Measurements from ENCODE around the gene NCK1.

Gene NCK1

GRCh38 chr3:136861890-136862616, at the start of gene NCK1:
Gene NCK1 (plus strand): TSS chr3:136862208. CDS start chr3:136928002, 65,794 bp downstream.
- DNase-seq (ENCODE audit: low read depth in 2 of 2) = peak; percentile 94 to 97

GRCh38 chr3:136817448-136817847, 44.6 kb upstream of the NCK1 start:
- DNase-seq (ENCODE audit: low read depth in 2 of 2) = no peak

DNA sequence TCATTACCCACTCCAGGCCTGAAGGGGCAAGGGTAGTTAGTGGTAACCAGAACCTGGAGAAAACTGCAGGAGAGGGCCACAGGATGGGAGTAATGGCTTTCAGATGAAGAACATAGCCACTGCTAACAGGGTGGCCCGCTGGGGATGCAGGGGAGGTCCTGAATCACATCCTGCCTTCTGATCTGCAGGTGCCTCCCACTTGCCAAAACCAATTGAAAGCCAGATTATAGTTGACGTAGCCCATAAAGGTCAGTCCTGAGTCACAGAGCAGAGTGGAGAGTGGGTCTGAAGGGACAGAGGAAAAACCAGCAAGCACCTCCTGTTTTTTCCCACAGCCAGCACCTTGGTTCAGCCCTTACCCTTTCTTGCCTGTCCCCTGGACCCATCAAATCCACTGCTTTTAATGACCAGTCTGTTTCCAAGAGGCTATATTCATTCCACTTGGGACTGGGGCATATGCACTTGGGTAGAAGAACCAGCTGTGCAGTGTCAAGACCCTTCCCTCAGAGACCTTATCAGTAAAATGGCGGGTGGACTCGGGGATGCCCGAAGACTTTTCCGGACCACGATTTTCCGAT, 43.7 kb upstream of the NCK1 start:
- DNase-seq (ENCODE audit: low read depth in 2 of 2) = peak; percentile 43 to 52

- DNase-seq (ENCODE audit: low read depth in 2 of 2) = peak; percentile 35 to 36
Observed at GRCh38 chr3:136818769-136819391, 43.1 kb upstream of the NCK1 start, which contains the start of gene SLC35G2. Gene SLC35G2 (plus strand): TSS chr3:136819126. CDS start chr3:136854461, 35,335 bp downstream.

- DNase-seq (ENCODE audit: low read depth in 2 of 2) = peak in 1 of 2 donors; percentile 2
Observed at GRCh38 chr3:136819392-136819730, 42.6 kb upstream of the NCK1 start.

GRCh38 chr3:136819731-136820679, 42.0 kb upstream of the NCK1 start:
- peak; percentile 12 to 14 for DNase-seq (ENCODE audit: low read depth in 2 of 2)

DNA sequence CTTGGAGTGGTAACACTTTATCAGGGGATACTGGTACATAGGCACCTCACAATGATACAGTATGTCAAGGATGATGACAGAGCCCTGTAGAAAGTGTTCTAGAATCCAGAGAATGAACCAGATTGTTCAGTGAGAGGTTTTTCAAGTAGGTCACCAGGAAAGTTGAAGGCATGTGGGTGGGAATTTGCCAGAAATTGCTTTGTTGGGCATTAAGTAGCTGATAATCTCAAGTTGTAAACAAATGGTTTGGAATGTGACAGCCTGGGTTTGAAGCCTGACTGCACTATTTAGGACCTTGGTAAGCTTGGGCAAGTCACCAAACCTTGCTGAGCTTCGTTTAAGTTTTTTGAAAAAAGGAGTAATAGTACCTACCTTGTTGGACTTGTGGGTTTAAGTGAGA, 30.5 kb upstream of the NCK1 start:
- DNase-seq (ENCODE audit: low read depth in 2 of 2) = no peak

DNA sequence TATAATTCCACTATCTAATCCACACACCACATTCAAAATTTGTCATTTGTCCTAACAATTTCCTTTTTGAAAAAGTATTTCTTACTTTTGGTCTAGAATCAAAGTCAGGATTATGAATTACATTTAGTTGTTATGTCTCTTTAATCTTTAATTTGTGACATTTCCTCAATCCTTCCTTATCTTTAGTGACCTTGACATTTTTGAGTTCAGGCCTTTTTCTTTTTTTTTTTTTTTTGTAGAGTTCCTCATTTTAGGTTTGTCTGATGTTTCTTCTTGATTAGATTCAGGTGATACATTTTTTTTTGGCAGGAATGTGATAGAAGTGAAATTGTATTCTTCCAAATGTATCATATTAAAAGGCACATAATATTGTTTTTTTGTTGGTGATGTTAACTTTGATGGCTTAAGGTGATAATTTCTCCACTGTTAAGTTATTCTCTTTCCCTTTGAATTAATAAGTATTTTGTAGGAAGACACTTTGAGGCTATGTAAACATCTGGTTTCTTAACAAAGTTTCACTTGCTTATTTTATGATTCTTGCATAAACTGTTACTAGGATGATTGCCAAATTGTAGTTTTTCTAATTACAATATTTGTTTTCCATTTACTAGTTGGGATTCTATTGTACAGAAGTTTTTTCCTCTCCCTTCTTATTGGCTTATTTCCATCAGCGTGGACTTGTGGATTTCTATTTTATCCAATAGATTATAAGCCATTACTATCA, 26.8 kb upstream of the NCK1 start:
- DNase-seq (ENCODE audit: low read depth in 2 of 2) = no peak

GRCh38 chr3:136835813-136836510, 26.0 kb upstream of the NCK1 start:
- no peak for DNase-seq (ENCODE audit: low read depth in 2 of 2)

GRCh38 chr3:136836511-136837156, 25.4 kb upstream of the NCK1 start:
- DNase-seq (ENCODE audit: low read depth in 2 of 2) = no peak

DNA sequence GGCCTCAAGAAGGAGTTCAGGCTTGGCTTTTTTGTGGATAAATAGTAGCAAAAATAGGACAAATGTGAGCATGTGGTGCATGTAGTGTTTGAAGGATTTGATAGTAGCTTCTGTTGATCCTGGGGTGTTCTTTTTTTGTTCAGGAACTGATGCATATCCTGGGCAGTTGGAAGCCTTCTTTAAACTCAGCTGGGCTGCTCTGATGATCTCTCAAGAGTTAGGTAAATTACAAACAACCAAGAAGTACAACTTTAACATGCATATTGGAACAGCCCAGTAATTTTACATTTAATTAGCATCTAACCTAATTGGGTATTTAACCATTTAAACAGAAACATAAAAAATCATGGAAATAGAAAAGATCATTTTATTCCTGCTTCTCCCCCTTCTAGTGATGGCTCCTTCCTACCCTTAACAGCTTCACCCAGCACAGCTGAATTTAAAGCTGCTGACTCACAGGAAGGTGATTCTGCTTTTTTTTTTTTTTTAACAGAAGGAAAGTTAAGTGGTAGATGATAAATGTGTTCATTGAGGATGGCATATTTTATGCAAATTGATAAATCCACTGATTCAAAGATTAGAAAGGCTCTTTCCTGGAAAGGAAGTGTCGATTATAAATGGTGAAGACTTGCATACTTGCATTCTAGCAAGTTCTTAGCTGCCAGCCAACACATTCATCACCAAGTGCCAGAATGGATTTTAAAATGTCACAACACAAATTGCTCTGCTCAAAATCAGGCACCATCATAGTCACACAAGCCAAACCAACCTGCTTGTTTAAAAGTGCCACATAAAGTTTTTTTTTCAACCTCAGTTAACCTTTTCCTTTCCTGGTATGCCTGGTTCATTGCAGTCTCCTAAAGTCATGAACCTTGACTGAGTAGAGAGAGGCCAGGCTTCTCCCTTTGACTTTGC, 23.1 kb upstream of the NCK1 start:
- no peak for DNase-seq (ENCODE audit: low read depth in 2 of 2)

DNA sequence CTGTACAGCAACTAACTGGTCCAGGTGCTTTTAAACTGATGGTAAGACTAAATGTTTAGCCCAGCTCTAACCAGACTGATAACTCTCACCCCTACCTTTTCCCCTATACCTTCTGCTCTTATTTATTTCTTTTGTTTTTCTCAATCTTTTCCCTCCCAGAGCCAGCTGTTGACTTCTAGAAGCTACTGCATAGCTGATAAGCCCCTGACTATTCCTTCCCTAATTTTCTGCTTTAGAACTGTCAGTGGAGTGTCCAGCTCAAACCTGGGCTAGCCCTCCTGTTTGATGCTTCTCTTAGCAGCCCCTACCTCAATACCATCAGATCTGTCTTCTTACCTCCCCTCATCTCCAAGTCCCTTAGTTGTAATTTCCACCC, 22.5 kb upstream of the NCK1 start:
- no peak for DNase-seq (ENCODE audit: low read depth in 2 of 2)

- DNase-seq (ENCODE audit: low read depth in 2 of 2) = no peak
Observed at GRCh38 chr3:136840252-136840651, 21.8 kb upstream of the NCK1 start.

GRCh38 chr3:136842294-136842693, 19.7 kb upstream of the NCK1 start:
- DNase-seq (ENCODE audit: low read depth in 2 of 2) = no peak

DNA sequence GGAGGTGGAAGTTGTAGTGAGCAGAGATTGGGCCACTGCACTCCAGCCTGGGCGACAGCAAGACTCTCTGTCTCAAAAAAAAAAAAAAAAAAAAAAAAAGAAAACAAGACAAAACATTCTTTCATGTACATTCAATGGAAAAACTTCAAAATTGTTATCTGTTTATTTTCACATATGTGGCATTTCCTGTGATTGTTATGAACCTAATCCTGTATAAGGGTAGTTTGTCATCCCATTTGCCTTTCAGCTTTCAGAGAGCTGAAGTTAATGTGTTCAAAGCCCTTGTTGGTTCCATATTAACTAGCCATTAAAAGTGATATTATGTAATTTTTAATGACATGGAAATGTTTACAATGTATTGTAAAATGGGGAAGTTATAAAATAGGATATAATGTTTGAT, 17.3 kb upstream of the NCK1 start:
- DNase-seq (ENCODE audit: low read depth in 2 of 2) = no peak

- DNase-seq (ENCODE audit: low read depth in 2 of 2) = no peak
Observed at GRCh38 chr3:136852180-136852579, 9.8 kb upstream of the NCK1 start.

DNA sequence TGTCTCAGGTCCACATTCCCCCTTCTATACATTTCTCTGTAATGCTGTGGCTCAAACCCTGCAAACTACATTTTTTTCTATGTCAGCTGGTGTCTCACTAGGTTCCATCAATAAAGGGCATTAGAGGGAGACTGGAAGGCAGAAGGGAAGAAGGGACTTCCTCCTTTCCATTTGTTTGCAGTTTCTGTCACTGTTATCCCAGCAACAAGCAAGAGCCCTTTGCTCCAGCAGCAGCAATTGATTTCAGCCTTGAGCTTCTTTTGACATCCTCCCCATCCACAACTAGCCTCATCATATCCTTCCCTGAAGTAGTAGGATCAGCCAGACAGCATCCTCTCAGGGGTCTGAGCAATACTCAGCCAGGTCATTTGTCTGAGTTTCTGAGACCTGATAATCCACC, 5.3 kb upstream of the NCK1 start:
- no peak for DNase-seq (ENCODE audit: low read depth in 2 of 2)

- DNase-seq (ENCODE audit: low read depth in 2 of 2) = no peak
Observed at GRCh38 chr3:136858381-136858780, 3.6 kb upstream of the NCK1 start.

- no peak for DNase-seq (ENCODE audit: low read depth in 2 of 2)
Observed at GRCh38 chr3:136860541-136860940, 1.5 kb upstream of the NCK1 start.
